Central memory CD8-positive, alpha-beta T cell (primary cell): ENCODE data around the gene TNFSF10.

Experiments
- ATAC-seq: fragments of 150-1000 bp; cut with Tn5 transposase; replicated peaks from 2 replicates; pipeline ENCODE4 v1.10.0; 2022; ENCODE audit warnings: mild to moderate bottlenecking, moderate FRiP score, moderate number of reproducible peaks; ENCODE audit not compliant: poor library complexity, severe bottlenecking; ENCODE audit errors: extremely low read depth
- DNase-seq, 2 donors: peaks; one replicate each; pipeline ENCODE4 v3.0.0; 2021; ENCODE audit warnings: low spot score in 2 of 2
- H3K27ac Mint-ChIP-seq: one replicate; pipeline ENCODE4 v1.8.0; 2022; ENCODE audit warnings: low read depth, mild to moderate bottlenecking, moderate library complexity, mixed read lengths
- H3K27me3 Mint-ChIP-seq: one replicate; pipeline ENCODE4 v1.8.0; 2022; ENCODE audit warnings: mixed read lengths
- H3K36me3 Mint-ChIP-seq: one replicate; pipeline ENCODE4 v1.8.0; 2022; ENCODE audit warnings: mild to moderate bottlenecking, moderate library complexity, mixed read lengths; ENCODE audit not compliant: insufficient read depth
- H3K4me1 Mint-ChIP-seq: one replicate; pipeline ENCODE4 v1.8.0; 2022; ENCODE audit warnings: mixed read lengths
- H3K4me3 Mint-ChIP-seq: one replicate; pipeline ENCODE4 v1.8.0; 2022; ENCODE audit warnings: mild to moderate bottlenecking, moderate library complexity, mixed read lengths
- H3K9me3 Mint-ChIP-seq: one replicate; pipeline ENCODE4 v1.8.0; 2022; ENCODE audit warnings: mixed read lengths

TNFSF10 gene

DNA sequence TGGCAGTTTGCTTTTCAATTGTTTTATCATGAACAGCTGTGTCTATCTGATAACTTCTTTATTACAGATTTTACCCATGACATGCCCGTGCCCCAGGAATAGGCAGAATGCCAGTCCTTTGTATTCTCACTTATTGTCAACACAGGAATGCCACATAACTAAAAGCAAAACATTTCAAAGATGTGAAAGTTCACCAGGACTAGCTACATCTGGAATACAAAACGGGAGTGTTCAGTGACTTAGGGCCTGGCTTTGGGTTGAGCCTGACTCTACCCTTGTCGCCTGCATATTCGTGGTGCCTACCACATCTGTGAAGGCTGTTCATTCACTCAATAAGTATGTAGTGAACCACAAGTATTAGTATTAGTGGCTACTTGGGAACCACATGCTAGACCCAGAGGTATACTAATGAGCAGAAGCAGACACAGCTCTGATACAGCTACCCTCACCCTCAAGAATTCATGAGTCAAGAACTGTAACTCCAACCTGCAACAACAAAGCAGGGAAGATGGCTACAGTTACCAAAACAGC, 2.9 kb downstream of the TNFSF10 start:
- DNase-seq (no peak), ATAC-seq (peak; percentile 24)
- H3K4me1 Mint-ChIP-seq, result peaks cover 77% of the 10 kb centered on the region
- H3K36me3 Mint-ChIP-seq, result peaks cover 5% of the 10 kb centered on the region
- H3K27me3 Mint-ChIP-seq, result no peaks in the 10 kb centered on the region
- peak overlapping the region; percentile 95 for H3K27ac Mint-ChIP-seq
- peak overlapping the region; percentile 84 for H3K4me3 Mint-ChIP-seq
- no peaks in the 10 kb centered on the region for H3K9me3 Mint-ChIP-seq

DNA sequence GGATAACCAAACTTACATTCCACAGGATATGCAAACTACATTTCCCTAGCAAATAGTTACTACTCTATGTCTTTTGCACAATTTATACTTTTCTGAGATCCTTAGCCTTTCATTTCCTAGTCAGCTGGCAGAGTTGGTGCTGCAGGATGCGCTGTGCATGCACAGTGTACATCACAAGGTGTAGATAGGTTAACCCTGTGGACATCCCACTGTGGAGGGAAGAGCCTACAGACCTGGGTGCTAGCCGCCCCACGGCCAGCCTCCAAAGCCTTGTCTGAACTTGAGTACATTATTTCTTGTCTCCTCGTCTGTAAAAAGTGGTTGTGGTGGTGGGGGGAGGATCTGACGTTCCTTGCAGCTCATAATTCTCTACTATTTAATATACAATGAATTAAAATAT, 3.5 kb downstream of the TNFSF10 start:
- Mint-ChIP-seq H3K27ac (peak overlapping the region; percentile 95), H3K36me3 (peaks cover 9% of the 10 kb centered on the region), H3K27me3 (no peaks in the 10 kb centered on the region), H3K4me1 (peaks cover 80% of the 10 kb centered on the region), H3K9me3 (no peaks in the 10 kb centered on the region), H3K4me3 (peak overlapping the region; percentile 84)
- no peak for DNase-seq
- no peak for ATAC-seq

DNA sequence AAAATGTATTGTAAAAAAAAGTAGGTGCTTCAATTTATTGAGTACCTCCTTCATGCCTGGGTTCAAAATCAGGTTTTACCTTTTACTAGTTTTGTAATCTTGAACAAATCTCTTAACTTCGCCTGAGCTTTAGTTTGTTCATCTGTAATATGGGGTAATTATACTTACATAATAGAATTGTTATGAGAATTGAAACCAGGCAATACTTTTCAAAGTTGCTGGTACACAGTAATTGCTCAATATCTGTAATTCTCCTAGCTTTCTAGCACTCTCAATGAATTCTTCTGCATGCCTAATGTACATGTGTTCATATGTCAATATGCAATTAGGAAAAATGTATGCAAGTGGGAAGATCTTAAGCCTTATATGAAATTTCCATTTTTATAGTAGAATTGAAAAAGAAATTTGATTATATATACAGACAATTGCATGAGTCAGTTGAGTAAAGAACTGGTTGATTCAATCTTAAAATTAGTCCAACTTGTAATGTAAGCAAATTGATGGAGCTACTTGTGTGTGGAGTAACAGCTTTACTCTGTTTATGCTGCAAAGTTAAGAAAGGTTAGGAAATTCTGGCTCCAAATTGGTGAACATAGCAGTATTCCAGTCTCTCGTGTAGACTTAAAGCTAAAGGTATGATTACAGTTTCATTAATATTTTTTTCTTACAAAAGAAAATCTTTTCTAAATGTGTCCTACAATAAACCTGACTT, 4.1 kb downstream of the TNFSF10 start:
- H3K27me3 Mint-ChIP-seq, result no peaks in the 10 kb centered on the region
- no peaks in the 10 kb centered on the region for H3K9me3 Mint-ChIP-seq
- H3K4me3 Mint-ChIP-seq, result peak overlapping the region; percentile 84
- H3K36me3 Mint-ChIP-seq, result peaks cover 14% of the 10 kb centered on the region
- DNase-seq (no peak), ATAC-seq (no peak)
- H3K4me1 Mint-ChIP-seq, result peaks cover 82% of the 10 kb centered on the region
- peak overlapping the region; percentile 7 for H3K27ac Mint-ChIP-seq

- Mint-ChIP-seq H3K4me1 (peaks cover 82% of the 10 kb centered on the region), H3K4me3 (peak overlapping the region; percentile 59), H3K36me3 (peaks cover 19% of the 10 kb centered on the region), H3K9me3 (no peaks in the 10 kb centered on the region), H3K27ac (peak overlapping the region; percentile 13), H3K27me3 (no peaks in the 10 kb centered on the region)
- ATAC-seq (no peak), DNase-seq (no peak)
Measured at GRCh38 chr3:172517859-172518466, 5.3 kb downstream of the TNFSF10 start.

DNA sequence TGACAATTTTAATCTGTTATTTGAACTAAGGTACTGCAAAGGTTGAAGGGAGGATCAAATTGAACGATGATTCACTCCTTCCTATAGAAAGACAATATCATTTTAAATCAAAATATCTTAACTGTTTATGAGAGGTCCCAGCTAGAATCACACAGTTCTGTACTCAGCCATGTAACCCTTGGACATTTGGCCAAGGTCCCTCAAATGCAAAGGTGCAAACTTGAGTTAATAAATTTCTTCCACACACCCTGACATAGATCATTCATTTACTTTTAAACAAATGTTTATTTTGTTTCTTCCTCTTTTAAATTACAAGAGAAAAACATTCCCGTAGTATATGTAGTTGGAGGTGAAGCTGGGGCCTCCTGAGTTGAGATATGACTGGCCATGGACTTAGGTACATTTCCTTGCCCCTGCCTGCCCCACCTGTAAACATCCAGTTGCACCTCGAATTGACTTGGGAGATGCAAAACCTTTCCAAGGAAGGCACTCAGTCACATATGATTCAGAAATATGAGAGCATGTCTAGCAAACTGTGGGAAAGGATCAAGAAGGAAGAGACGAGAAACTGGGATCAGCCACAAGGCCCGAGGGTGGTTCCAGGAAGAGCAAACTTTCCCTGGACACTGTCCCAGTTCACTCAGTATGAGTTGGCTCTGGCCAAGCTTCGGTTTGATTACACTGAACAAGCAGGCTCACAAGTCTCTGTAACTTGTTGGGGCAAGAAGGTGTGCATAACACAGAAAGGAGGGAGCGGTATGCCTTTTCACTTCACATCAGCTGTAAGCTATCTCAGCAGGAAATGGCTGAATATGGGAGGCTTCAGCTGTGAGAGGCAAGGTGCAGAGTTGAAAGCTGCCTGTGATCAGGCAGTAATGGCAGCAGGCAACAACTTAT, 6.7 kb downstream of the TNFSF10 start:
- H3K27ac Mint-ChIP-seq, result peak overlapping the region; percentile 81
- H3K9me3 Mint-ChIP-seq, result no peaks in the 10 kb centered on the region
- DNase-seq (no peak), ATAC-seq (peak; percentile 21)
- H3K27me3 Mint-ChIP-seq, result no peaks in the 10 kb centered on the region
- H3K4me3 Mint-ChIP-seq, result peak overlapping the region; percentile 59
- H3K4me1 Mint-ChIP-seq, result peaks cover 89% of the 10 kb centered on the region
- H3K36me3 Mint-ChIP-seq, result peaks cover 23% of the 10 kb centered on the region

- H3K4me1 Mint-ChIP-seq, result peaks cover 88% of the 10 kb centered on the region
- H3K9me3 Mint-ChIP-seq, result no peaks in the 10 kb centered on the region
- H3K27ac Mint-ChIP-seq, result peak overlapping the region; percentile 81
- H3K4me3 Mint-ChIP-seq, result no peak overlapping the region
- no peaks in the 10 kb centered on the region for H3K27me3 Mint-ChIP-seq
- ATAC-seq (no peak), DNase-seq (no peak)
- peaks cover 25% of the 10 kb centered on the region for H3K36me3 Mint-ChIP-seq
Measured at GRCh38 chr3:172515130-172515918, 7.9 kb downstream of the TNFSF10 start.

DNA sequence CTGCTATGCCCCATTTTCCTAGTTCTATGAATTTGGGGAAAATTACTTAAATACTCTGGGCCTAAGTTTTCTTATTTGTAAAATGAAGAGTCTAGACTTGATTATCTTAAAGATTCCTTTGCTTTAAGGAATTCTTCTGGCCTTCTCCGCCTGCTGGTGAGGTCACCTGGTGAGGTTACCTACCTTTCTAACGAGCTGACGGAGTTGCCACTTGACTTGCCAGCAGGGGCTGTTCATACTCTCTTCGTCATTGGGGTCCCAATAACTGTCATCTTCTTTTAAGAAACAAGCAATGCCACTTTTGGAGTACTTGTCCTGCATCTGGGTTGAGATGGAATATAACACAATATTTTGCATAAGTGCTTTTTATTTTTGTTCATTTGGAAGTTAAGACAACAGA, 8.6 kb downstream of the TNFSF10 start:
- H3K4me3 Mint-ChIP-seq, result no peak overlapping the region
- DNase-seq (no peak), ATAC-seq (no peak)
- H3K4me1 Mint-ChIP-seq, result peaks cover 82% of the 10 kb centered on the region
- H3K27ac Mint-ChIP-seq, result peak overlapping the region; percentile 87
- no peaks in the 10 kb centered on the region for H3K9me3 Mint-ChIP-seq
- H3K27me3 Mint-ChIP-seq, result no peaks in the 10 kb centered on the region
- H3K36me3 Mint-ChIP-seq, result peaks cover 31% of the 10 kb centered on the region

- peaks cover 73% of the 10 kb centered on the region for H3K4me1 Mint-ChIP-seq
- peaks cover 39% of the 10 kb centered on the region for H3K36me3 Mint-ChIP-seq
- H3K4me3 Mint-ChIP-seq, result peak overlapping the region; percentile 70
- ATAC-seq, result peak; percentile 44
- no peaks in the 10 kb centered on the region for H3K9me3 Mint-ChIP-seq
- H3K27me3 Mint-ChIP-seq, result no peaks in the 10 kb centered on the region
- H3K27ac Mint-ChIP-seq, result peak overlapping the region; percentile 87
- no peak for DNase-seq
Measured at GRCh38 chr3:172513488-172513887, 9.7 kb downstream of the TNFSF10 start.

GRCh38 chr3:172511783-172512762, 11.2 kb downstream of the TNFSF10 start:
- no peaks in the 10 kb centered on the region for H3K9me3 Mint-ChIP-seq
- peaks cover 51% of the 10 kb centered on the region for H3K36me3 Mint-ChIP-seq
- H3K4me3 Mint-ChIP-seq, result peak overlapping the region; percentile 58
- peak; percentile 54 for ATAC-seq
- H3K4me1 Mint-ChIP-seq, result peaks cover 60% of the 10 kb centered on the region
- DNase-seq, result no peak
- H3K27me3 Mint-ChIP-seq, result no peaks in the 10 kb centered on the region
- peak overlapping the region; percentile 87 for H3K27ac Mint-ChIP-seq

DNA sequence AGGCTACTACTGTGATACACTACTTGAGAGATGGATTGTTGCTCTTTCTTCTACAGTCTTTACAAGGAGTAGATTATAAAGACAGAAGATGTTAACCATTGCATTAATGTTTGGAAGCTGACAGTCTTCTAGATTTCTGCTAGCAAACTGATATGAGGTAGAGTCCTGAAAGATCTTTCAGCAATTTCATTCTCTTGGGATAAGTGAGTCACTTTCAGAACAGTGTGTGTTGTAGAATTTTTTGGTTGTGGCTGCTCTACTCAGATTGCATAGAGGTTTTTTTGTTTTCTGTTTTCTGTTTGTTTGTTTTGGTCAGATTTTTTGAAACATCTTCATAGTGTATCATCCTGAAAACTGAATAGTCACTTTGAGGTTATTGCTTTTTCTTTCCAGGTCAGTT, 17.1 kb downstream of the TNFSF10 start:
- Mint-ChIP-seq H3K4me1 (peaks cover 7% of the 10 kb centered on the region), H3K27ac (no peak overlapping the region), H3K27me3 (no peaks in the 10 kb centered on the region), H3K36me3 (peaks cover 45% of the 10 kb centered on the region), H3K9me3 (no peaks in the 10 kb centered on the region), H3K4me3 (no peak overlapping the region)
- ATAC-seq, result no peak
- DNase-seq, result no peak

- Mint-ChIP-seq H3K4me3 (no peak overlapping the region), H3K36me3 (peaks cover 13% of the 10 kb centered on the region), H3K27me3 (no peaks in the 10 kb centered on the region)
Measured at GRCh38 chr3:172501540-172501939, 21.7 kb downstream of the TNFSF10 start.

More at GRCh38 chr3:172501540-172501939, 21.7 kb downstream of the TNFSF10 start:
- Mint-ChIP-seq H3K27ac (no peak overlapping the region), H3K4me1 (no peaks in the 10 kb centered on the region), H3K9me3 (no peaks in the 10 kb centered on the region)
- DNase-seq (no peak), ATAC-seq (no peak)
